KBM-7 (cell line): Measurements from ENCODE around the gene WNT9B.

ENCODE experiments used
- DNase-seq: peaks from one replicate; pipeline ENCODE4 v3.0.0-alpha.2; 2015
- in situ Hi-C: fragments of 300-500 bp; cut with MboI; formaldehyde crosslinking; loops from 2 replicates; pipeline ENCODE4 v1.14.3; 2020; ENCODE audit warnings: low sequenced_read_pairs, low pct_unique_long_range_greater_than_20kb, mixed read lengths

WNT9B gene

DNA sequence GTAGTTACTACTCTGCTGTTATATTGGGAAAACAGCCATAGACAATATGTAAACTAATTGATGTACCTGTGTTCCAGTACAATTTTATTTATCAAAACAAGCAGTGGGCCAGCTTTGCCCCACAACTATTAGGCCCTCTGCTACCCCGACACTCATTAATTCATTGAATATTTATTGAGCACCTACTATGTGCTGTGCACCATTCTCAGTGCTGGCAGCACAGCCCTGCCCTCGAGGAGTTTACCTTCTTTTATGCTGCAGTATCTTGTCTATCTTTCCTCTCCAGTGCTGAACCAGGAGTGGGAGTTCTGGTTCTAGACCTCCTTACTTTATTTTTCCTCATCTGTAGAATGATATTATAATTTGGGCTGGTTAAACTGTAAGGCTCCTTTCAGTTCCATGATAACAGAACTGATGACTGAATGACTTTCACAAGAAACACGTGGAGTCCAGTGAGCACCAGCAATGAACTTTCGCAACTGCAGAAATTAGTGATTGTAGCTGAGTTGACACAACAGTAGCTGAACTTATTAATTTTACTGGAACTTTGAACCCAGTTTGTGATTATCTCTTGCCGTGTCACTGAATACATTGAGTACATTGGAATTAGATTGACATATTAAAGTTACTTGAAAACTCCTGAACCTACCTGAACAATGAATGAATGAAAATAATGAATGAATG lies 73.9 kb downstream of the WNT9B start:
- in situ Hi-C loops, result no loop called here
- DNase-seq, result no peak

DNA sequence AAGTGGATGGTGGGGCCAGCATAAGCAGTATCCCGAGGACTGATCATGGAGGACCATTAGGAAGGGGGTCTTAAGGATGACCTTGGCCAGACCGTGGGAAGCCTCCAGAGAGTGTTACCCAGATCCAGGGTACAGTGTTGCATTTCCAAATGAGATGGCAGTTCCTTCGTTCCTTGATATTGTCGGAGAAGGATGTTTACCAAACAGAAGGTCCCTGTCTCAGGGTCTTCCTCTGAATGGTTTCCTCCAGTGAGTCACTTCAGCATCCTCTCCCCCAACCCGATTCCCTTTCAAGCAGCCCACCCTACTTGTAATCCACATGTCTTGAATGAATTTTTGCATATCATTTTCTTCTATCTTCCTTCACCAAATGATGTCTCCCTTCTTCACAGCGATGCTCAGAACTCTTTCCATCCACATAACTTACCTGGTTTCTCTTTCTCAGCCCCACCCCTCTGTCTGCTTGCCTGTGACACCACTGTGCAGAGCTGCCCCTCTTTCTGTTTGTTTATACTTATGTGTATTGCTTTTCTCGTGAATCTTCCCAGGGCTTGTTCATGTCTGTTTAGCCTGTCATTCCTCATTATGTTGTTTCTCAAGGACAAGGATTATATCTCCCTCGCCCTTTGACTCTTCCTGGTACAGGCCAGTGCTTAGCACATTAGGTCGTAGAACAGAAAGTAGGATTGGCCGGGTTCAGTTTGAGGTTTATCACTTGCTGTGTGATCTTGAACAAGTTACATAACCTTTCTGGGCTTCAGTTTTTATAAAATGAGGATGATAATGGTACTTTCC lies 77.3 kb downstream of the WNT9B start:
- DNase-seq, result no peak
- in situ Hi-C loops, result no loop called here

DNA sequence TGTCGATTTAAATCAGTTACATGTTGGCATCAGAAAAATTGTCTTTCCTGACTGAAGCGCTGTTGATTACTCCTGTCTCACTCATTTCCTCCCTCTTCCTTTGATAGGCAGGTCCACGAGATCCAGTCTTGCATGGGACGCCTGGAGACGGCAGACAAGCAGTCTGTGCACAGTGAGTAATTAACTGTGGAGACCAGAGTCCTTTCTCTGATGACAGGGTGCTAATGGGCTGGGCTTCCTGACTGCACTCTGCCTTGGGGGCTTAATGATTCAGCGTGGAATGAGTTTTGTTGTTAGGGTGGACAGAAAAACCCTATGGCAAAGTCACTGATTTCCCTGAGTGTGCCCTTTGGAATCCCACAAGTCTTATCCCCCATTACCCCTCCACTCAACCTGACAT lies 78.0 kb downstream of the WNT9B start:
- in situ Hi-C loops, result no loop called here
- no peak for DNase-seq

DNA sequence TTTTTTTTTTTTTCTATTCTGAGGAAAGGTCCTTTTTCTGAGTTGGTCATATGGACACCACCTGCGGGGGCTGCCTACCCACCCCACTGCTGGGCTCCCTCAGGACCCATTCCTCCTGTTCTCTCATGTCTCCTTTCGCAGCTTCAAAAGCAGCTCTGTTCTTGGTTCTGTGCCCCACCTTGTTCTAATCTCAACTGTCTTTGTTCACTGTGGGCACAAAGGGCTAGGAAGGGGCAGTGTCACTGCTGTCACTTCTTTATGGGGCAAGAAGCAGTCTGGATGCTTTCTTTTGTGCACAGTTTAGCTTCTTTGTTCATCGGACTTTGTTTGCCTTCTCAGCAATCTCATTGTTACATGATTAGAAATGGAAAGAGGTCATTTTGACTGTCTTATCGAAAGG lies 78.7 kb downstream of the WNT9B start:
- in situ Hi-C loops, result loop anchor here (10.0 kb wide), 1 partner anchor 75 kb away; the partner anchor contains the start of gene WNT9B
- DNase-seq, result no peak

DNA sequence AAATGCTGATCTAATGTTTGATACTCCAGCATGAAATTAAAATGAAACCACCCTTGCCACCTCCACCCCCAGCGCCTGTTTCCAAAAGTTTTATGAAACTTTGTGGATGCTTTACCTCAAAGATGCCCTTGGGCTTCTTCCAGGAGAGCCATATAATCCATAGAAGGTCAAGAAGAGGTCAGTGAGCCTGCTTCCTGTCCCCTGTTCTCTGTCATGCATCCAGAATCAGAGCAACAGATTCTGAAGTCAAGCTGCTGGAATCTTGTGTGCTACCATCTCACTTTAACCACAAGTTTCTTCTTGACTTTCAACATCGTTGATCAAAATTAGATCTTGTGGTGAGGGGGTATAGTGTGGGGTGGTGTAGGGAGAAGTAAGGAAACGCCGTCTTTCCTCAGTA lies 80.2 kb downstream of the WNT9B start:
- in situ Hi-C loops, result loop anchor here (10.0 kb wide), 1 partner anchor 77 kb away; the partner anchor contains the start of gene WNT9B
- DNase-seq, result no peak

DNA sequence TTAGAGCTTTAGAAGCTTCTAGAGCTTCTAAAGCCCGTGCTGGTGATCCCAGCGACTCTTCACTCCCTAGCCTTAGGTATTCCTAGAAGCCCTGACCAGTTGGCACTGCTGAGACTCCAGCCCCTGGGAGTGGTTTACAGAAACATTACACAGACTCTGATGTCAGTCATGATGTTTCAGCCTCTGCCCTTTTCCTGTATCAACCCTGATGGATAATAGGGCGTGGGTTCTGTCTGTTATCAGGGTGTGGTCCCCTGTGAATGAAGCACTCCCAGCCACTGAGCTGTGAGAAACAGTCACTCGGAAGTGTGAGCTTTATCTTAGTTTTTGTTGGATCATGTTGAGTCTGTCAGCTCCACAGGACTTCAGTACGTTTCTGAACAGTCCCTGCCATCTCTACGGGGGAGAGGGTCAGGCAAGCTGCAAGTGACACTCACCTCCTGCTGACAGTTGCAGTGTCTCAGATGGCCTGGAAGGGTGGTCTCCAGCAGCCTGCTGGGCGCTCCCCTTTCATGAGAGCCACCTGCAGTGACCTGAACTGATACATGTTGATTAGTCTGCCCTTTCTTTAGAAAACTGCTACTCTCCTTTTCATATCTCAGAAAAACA lies 84.4 kb downstream of the WNT9B start:
- in situ Hi-C loops, result loop anchor here (10.0 kb wide), 1 partner anchor 81 kb away; the partner anchor contains the start of gene WNT9B
- DNase-seq, result no peak
